Hypothalamus (tissue), 51 donors: ENCODE results near the gene MYO7A.

Experiments used
- DNase-seq, 51 donors: peaks; one replicate each; lab custom pipeline; 2025; lab: John Stamatoyannopoulos, UW

MYO7A gene

DNA sequence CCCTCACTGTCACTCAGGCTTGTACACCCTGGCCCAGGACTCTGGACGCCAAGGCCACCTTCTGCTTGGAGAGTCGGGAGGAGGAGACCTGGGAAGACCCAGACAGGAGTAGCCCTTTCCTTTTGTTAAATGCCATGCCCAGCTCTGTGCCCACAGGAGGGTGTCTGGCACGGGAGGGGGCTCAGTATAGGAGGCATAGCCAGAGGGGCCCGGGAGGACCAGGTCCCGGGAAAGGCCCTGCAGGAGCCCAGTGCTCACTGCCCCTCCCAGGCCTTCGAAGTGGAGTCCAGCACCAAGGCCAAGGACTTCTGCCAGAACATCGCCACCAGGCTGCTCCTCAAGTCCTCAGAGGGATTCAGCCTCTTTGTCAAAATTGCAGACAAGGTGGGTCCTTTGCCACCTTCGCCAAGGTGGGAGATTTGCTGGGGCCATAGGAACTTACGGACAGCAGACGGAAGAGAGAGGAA is 79.0 kb downstream of the MYO7A start:
- no peak for DNase-seq

DNA sequence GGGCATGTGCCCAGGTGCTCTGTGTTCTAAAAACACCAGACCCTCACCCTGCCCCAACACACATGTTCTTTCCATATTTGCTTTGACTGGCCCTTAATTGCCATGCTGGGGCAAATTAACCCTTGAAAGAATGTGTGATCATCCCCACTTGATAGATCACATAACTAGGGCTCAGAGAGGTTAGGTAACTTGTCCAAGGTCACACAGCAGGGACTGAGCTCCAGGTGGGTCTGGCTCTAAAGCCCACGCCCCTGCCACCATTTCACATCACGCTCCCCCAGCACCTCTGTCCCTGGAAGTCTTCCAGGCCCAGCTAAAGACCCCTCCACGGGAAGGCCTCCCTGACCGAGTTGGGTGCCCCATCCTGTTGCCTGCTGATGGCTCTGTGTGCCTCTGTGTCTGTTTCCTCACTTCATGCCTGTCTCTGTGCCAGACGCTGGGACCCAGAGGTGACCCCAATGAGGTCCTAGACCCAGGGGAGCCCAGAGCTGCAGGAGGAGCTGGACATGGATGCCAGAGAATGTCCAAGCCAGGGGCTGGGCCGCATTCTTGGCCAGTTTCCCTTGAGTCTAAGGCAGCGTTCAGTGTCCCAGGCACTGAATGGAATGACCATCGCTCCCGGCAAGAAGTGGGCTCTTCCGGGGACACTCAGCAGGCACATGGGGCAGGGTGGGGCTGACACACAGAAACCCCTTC is 79.7 kb downstream of the MYO7A start:
- DNase-seq = no peak

DNA sequence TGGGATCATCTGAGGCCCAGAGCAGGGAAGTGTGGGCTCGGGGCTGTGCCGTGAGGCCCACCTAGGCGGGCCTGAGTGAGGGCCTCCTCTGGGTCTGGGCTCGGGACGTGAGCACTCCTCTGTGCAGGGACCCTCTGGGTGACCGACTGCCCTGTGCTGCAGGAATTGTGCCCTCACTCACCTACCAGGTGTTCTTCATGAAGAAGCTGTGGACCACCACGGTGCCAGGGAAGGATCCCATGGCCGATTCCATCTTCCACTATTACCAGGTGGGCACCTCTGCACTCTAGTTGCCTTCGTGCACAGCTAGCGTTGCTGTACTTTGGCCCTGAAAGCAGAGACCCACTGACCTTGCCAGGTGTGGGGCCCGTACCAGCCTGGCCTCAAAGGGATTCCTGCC is 80.5 kb downstream of the MYO7A start:
- no peak for DNase-seq

DNA sequence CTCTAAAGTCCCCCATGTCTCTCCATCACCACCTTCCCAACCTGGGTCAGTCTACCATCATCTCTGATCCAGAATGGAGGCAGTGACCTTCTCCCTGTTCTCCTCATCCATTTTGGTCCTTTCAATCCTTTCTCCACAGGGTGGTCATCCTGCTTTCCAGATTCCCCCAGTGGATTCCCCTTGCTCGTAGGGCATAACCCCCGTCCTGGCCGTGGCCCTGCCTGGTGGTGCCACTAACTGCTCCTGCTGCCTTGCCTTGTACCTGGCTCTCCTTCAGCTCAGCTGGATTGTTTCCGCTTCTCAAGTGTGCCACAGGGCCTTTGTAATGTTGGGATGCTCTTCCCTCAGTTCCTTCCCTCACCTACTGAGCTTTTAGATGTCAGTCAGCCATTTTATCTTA is 81.6 kb downstream of the MYO7A start:
- DNase-seq = no peak

DNA sequence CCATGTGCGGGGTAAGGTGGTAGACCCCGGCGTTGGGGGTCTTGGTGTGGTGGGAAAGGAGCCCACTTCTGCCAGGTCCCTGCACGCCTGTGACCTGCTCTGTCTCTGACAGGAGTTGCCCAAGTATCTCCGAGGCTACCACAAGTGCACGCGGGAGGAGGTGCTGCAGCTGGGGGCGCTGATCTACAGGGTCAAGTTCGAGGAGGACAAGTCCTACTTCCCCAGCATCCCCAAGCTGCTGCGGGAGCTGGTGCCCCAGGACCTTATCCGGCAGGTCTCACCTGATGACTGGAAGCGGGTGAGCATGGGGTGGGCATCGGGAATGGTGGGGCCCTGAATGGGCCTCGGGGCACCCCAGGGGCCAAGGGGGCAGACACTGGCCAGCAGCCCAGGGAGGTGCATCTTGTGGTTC is 83.0 kb downstream of the MYO7A start:
- no peak for DNase-seq

DNA sequence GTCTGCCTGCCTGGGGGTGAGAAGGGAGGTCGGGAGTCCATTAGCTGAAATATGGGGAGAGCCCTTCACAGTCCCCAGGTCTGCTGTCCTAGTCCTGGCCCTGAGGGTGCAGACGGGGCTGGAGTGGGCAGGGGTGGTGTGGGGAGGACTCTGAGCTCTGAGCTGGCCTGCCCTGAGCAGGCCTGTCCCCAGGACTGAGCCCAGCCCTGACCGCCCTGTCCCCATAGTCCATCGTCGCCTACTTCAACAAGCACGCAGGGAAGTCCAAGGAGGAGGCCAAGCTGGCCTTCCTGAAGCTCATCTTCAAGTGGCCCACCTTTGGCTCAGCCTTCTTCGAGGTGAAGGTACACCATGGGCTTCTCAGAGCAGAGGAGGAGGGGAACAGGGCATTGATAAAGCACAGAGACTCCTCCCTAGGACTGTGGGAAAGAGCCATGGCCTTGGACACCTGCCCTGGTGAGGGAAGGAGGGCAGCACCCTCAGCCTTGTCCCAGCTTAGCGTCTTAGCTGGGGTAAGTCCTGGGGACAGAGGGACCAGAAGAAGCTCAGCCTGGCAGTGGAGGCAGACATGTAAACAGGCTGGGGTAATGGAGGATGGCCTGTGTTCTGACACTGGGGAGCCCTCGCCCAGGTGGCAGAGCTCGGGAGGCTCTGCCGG is 83.7 kb downstream of the MYO7A start:
- no peak for DNase-seq

DNA sequence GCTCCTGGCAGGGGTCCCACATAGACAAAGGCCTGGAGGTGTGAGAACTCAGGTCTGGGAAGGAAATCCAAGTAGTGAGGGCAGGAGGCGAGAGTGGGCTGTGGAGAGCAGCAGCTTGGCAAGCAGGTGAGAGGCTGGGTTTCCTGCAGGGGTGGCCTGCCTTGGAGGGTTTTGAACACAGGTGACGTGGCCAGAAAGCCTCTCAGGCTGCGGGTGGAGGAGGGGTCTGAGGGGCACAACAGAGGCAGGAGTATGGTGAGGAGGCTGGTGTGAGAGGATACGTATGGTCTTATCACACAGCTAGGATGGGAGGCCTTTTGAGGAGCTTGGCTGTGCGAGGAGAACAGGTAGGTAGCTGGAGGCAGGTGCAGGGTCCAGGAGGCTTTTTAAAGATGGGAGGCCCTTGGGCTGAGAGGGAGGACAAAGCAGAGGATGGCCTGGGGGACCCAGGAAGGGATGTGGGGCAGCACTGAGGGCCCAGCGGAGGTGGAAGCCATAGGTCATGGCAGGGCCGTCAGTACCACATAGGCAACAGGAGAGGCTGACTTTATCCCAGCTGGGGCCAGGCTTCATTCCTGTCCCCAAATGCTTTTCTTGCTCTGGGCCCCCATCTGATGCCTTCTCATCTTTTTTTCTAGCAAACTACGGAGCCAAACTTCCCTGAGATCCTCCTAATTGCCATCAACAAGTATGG is 84.4 kb downstream of the MYO7A start:
- DNase-seq = no peak

DNA sequence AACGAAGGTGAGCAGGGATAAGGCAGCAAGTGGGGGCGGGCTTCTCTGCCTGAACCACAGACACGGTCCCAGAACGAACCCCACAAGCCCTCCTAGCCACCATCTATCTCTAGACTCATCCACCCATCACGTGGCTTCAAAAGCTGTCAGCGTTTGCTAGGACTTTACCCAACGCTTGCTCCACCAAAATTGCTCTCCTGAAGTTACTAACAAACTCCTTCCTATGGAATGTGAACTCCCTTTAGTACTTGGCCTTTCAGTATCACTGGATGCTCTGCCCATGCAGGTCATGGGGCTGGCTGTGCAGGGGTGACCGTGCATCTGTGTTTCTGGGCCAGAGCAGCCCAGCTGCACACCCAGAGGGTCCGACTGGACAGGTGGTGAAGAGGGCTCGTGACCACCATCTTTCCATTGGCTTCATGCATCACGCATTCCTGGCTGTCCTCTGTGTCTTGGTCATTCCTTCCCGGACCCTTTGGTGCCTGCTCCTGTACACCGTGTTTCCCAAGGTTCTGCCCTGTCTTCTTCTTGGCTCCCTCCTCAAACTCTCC is 85.1 kb downstream of the MYO7A start:
- no peak for DNase-seq

DNA sequence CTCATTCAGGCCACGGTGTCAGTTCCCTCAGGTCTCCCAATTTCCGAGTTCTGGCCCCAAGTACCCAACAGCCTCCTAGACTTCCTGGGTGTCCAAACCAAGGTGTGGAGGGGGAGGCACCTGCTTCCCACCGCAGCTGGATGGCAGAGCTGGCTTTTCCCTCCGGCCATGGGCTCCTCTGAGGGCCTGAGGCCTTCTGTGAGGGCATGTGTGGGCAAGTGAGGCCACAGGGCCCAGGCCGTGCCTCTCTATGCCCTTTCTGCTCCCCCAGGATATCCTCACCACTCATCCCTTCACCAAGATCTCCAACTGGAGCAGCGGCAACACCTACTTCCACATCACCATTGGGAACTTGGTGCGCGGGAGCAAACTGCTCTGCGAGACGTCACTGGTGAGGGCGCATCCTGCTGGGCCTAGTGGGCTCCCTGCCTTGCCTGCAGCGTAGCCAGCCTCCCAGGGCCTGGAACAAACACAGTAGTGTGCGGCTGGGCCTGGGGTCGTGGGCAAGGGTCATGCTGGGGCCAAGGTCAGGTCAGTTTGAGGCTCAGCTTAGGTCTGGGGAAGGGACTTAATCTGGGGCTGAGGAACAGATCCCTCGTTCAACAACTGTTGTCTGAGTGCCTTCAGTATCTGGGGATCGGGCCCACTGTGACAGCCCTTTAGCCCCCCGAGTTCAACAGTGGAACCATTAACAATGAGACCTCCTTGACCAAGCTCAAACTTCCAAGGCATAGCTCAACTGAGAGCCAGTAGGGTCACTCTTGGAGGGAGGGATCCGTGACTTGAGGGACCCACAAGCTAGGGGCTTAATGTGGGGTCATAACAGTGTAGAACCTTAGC is 85.8 kb downstream of the MYO7A start:
- no peak for DNase-seq

DNA sequence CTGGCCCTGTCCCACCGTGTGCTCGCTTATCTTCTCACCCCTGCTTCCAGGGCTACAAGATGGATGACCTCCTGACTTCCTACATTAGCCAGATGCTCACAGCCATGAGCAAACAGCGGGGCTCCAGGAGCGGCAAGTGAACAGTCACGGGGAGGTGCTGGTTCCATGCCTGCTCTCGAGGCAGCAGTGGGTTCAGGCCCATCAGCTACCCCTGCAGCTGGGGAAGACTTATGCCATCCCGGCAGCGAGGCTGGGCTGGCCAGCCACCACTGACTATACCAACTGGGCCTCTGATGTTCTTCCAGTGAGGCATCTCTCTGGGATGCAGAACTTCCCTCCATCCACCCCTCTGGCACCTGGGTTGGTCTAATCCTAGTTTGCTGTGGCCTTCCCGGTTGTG is 86.5 kb downstream of the MYO7A start:
- no peak for DNase-seq

DNA sequence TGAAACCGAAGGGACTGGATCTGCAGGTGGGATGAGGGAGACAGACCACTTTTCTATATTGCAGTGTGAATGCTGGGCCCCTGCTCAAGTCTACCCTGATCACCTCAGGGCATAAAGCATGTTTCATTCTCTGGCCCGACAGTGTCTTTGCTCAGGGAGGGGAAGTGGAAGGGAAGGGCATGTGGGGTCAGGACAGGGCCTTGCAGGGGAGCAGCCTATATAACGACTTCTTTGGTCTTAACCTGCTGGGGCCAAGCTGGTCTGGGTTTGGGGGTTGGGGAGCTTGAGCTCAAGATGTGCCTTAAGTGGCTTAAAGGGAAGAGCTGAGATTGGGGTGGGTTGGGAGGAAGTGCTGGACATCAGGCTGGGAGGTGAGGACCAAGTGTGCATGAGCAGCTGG is 87.1 kb downstream of the MYO7A start:
- no peak for DNase-seq

DNA sequence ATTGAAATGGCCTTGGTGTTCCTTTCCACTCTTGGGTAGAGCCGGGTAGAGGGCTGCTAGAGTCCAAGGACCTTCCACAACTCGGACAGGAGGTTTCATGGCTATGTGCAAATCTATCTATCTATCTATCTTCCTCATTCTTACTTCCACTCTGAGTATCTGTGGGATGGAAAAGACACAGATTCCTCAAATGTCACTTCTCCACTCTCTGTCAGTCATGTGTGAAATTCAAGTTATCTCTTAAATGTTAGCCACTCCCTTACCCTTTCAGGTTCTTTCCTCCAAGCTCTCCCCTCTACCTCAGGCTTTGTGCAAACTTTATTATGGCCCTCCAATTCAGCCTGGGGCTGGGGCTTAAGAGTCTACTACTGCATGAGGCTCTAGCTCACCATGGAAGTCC is 89.1 kb downstream of the MYO7A start:
- DNase-seq = no peak

DNA sequence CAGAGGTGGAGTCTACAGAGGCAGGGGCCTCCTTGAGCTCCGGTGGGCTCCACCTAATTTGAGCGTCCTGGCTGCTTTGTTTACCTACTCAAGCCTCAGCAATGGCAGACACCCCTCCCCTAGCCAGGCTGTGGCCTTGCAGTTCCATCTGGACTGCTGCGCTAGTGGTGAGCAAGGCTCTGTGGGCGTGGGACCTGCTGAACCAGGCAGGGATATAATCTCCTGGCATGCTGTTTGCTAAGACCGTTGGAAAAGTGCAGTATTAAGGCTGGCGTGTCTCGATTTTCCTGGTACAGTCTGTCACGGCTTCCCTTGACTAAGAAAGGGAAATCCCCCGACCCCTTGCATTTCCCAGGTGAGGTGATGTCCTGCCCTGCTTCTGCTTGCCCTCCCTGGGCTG is 95.8 kb downstream of the MYO7A start:
- DNase-seq = no peak

DNA sequence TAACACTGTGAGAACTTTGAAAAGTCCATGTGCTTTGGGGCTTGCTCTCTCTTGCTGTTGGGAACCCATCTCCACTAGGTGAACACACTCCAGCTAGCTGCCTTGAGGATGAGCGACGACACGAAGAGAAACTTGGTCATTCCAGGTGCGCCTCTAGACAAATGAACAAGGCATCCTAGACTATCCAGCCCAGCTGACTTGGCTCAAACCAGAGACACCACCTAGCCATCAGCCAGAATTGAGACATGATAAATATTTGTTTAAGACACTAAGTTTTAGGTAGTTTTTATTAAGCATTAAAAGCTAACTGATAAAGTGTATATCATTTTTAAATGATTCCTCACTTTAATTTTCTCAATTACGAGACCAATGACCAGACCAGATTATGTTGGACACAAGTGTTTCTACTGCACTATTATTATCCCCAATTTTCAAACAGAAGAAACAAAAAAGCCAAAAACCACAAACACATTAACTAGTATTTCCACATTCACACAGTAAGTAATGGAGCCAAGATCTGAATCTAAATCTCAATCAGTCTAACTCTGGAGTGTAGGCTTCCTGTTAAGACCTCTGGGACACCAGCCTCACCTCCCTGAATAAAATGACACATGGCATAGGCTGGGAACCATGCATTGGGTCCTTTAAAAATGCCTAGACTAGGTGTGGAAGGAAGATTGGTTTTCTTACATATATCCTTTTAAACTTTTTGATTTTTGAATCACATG is 103.0 kb downstream of the MYO7A start:
- DNase-seq = no peak

DNA sequence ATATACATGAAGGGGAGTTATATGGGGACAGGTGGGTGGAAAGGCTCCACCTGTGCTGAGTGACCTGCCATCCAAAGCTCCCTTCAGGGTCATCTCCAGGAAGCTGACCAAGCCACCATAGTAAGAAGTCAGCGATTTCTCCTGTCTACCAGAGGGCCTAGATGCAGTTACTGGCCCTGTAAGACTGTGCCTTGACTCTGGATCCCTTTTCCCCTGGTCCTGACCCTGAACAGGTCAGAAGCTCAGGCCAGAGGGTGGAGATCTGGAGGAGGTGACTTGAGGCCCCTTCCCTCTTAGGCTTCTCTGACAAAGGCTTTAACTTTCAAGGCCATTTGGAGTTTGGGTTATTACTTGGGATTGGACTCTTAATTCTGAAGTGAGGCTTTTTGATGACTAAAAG is 103.8 kb downstream of the MYO7A start:
- no peak for DNase-seq

DNA sequence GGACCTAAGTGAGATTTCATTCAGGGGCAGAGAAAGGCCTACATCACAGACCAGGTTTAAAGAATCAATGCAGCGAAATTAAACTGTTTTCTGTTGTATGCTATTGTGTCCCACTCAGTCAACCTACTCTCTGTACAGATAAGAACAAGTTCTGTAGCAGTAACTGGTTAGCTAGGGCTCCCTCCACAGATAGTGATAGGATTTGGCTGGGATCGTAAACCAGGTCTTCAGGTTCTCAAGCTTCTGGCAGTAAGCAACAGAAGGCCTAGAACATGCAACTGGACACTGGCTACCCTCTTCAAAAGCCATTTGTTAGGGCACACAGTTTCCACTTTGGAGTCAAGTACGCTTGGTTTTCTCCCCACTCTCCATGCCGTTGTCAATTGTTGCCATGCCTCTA is 104.2 kb downstream of the MYO7A start:
- DNase-seq = no peak

DNA sequence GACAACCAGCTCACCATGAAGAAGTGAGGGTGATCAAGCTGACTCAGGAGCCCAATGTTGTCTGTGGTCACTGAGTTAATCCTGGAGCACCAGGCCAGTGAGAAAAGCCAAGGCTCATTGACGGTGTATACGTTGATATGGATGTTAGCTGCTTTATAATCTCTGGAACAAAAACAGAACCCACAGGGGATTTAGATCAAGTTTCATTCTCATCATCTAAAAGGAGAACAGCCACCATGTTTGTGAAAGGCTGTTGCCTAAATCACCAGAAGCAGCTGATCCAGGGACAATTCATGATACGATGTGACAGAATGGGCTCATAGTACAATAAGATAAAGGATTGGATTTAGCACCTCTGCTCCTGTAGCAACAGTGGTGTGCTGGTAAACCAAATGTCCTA is 105.0 kb downstream of the MYO7A start:
- DNase-seq = no peak

DNA sequence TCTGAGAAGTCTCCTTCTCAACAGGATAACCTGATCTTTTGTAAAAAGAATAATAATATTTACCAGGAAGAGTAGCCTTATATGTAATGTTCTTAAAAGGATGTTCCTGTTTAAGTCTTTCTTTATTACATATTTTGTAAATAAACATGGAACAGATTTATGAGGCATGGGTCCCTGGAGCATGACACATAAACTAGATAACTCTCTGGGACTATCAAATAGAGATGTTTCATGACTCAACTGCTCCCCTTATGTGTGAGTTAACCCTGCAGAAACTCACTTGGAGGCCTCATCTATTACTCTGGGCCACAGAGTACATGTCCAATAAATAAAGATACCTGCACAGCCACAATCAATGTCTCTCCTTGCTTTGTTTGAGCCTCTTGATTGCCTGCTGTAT is 108.9 kb downstream of the MYO7A start:
- DNase-seq = no peak

DNA sequence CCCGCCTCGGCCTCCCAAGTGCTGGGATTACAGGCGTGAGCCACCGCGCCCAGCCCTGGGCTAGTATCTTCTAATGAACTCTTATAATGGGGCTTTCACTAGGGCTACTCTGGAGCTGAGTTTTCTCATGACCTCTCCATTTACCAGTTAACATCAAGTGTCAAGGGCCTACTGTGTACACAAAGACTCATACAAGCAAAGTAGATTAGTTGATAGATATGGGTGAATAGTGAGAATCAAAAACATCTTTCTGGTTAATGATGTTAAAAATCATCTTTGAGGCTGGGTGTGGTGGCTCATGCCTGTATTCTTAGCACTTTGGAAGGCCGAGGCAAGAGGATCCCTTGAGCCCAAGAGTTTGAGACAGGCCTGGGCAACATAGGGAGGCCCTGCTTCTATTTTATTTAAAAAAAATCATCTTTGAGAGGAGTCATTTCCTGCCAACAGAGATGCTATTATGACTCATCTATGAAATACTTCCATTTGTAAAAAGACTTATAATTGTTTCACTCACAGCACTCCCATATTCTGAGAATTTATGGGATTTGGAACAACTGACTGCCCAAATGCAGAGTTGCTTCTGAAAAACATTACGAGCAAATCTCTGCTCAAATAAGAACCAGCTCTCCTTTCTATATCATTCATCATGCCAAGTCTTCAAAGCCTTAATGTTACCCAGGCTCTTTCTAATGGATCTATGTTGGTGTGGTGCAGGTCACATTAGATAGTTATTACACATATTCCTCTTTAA is 116.4 kb downstream of the MYO7A start:
- no peak for DNase-seq
